Retinal pigment epithelial cell (primary cell): ENCODE measurements around the gene SPON1.
"Not testable (repeated sequence)": the region's sequence is repeated elsewhere in the genome, so short reads cannot be mapped to it uniquely, and the experiment has no call there.

ENCODE experiments used
- DNase-seq: peaks from one replicate; pipeline ENCODE4 v3.0.0-alpha.2; 2010; ENCODE audit warnings: low read depth
- H3K4me3 ChIP-seq: 2 replicates; pipeline ENCODE4 v1.5.1; 2011; ENCODE audit warnings: mild to moderate bottlenecking, low read length, control low read depth, moderate library complexity
- TF ChIP-seq, protein P1 (sequence below): conservative IDR thresholded peaks from 2 replicates; pipeline ENCODE4 v1.5.1; 2011; ENCODE audit warnings: low read depth, low read length, control low read depth, inconsistent platforms

SPON1 gene

DNA sequence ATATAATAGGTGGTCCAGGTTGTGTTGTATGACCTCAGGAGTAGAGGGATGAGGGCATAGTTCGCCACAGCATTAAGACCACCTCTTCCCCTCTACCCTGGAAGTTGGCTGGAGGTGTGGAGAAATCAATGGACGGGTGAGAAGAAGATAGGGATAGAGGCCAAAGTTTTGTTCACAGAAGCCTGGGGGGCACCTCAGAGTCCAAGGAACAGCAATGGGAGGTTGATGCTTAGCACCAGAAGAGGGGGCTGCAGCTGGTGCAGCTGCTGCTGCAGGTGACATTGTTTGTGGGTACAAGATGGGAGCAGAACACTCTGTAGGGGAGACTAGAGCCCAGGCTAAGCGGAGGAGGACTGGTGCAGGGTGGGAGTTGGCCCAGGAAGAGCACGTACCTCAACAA lies 31.2 kb upstream of the SPON1 start:
- TF ChIP-seq, protein P1, sequence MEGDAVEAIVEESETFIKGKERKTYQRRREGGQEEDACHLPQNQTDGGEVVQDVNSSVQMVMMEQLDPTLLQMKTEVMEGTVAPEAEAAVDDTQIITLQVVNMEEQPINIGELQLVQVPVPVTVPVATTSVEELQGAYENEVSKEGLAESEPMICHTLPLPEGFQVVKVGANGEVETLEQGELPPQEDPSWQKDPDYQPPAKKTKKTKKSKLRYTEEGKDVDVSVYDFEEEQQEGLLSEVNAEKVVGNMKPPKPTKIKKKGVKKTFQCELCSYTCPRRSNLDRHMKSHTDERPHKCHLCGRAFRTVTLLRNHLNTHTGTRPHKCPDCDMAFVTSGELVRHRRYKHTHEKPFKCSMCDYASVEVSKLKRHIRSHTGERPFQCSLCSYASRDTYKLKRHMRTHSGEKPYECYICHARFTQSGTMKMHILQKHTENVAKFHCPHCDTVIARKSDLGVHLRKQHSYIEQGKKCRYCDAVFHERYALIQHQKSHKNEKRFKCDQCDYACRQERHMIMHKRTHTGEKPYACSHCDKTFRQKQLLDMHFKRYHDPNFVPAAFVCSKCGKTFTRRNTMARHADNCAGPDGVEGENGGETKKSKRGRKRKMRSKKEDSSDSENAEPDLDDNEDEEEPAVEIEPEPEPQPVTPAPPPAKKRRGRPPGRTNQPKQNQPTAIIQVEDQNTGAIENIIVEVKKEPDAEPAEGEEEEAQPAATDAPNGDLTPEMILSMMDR = no peak

DNA sequence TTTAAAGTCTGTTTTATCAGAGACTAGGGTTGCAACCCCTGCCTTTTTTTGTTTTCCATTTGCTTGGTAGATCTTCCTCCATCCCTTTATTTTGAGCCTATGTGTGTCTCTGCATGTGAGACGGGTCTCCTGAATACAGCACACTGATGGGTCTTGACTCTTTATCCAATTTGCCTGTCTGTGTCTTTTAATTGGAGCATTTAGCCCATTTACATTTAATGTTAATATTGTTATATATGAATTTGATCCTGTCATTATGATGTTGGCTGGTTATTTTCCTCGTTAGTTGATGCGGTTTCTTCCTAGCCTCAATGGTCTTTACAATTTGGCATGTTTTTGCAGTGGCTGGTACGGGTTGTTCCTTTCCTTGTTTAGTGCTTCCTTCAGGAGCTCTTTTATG lies 25.4 kb upstream of the SPON1 start:
- DNase-seq, H3K4me3 ChIP-seq: not testable (repeated sequence)

More for the DNA sequence above, 31.2 kb upstream of the SPON1 start:
- no peak for DNase-seq
- H3K4me3 ChIP-seq = no peak overlapping the region

DNA sequence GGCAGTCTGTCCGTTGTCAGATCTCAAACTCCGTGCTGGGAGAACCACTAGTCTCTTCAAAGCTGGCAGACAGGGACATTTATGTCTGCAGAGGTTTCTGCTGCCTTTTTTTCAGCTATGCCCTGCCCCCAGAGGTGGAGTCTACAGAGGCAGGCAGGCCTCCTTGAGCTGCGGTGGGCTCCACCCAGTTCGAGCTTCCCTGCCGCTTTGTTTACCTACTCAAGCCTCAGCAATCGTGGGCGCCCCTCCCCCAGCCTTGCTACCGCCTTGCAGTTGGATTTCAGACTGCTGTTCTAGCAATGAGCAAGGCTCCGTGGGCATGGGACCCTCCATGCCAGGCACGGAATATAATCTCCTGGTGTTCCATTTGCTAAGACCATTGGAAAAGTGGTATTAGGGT lies 23.7 kb upstream of the SPON1 start:
- DNase-seq, H3K4me3 ChIP-seq: not testable (repeated sequence)

DNA sequence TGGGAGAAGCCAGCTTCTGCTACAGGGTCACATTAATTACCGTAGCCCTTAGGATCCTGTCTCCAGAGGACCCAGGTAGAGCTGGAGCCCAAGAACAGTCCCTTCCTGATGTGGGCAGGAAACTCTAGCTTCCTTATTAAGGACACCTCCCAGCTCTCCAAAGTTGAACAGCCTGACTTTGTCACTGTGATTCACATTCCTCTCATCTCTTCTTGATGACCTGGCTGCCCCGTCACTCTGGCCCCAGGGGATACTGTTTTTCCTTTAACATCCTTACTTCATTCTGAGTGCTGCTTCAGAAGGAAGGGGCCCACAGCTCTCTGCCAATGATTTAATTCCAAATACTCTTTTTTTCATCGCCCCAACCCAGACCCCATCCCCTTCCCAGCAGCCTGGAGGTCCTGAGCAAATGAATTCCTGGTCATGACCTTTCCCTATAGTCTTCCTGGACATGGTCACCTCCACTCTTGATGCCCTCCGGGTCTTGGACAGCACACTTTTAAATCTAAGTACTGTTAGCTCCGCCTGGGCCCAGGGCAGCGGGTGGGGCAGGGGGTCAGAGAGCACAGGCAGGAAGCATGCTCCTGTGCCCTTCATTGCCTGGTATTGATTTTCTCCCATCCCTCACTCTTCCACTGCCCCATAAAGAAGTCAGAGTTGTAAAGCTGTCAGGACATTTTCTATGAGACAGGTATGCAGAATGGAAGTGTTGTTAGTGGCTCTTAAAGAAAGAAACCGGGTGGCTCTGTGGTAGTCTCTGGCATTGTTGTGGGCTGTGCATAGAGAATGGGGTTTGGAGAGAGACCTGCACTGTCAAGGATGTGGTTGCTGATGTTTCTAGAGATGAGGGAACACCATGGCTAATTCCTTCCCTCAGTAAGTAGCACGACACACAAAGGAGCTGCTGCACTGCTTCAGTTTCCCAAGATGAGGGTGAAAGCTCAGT lies 22.3 kb upstream of the SPON1 start:
- no peak for DNase-seq
- no peak overlapping the region for H3K4me3 ChIP-seq
- TF ChIP-seq, protein P1 = no peak

DNA sequence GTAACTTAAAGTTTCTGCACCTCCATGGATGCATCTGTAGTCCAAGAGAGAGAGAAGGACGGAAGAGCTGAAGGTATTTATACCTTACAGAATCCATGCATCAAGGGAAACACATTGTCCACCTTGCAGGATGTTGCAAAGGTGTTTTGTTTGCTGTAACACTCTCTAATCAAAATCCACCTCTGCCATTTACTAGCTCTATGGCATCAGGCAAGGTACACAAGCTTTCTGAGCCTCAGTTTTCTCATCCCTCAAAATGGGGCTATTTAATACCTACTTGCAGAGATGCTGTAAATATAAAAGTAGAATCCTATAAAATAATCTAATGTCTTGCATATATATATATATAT lies 21.6 kb upstream of the SPON1 start:
- DNase-seq = no peak
- TF ChIP-seq, protein P1 = no peak
- no peak overlapping the region for H3K4me3 ChIP-seq

DNA sequence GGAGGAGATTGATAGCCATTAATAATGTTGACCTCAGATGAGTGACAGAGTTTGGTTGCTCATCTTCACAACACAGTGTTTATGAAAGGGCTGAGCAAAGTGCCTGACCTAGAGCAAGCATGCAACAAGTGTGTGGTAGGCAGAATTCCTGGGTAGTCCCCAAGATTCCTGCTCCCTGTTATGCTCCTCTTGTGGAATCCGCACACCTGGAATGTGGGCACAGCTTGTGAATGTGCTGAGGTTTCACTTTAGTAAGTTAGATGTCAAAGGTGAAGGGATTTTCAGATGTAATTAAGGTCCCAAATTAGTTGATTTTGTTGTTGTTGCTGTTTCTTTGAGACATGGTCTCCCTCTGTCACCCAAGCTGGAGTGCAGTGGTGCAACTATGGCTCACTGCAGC lies 20.7 kb upstream of the SPON1 start:
- TF ChIP-seq, protein P1 = no peak
- no peak overlapping the region for H3K4me3 ChIP-seq
- DNase-seq = no peak

DNA sequence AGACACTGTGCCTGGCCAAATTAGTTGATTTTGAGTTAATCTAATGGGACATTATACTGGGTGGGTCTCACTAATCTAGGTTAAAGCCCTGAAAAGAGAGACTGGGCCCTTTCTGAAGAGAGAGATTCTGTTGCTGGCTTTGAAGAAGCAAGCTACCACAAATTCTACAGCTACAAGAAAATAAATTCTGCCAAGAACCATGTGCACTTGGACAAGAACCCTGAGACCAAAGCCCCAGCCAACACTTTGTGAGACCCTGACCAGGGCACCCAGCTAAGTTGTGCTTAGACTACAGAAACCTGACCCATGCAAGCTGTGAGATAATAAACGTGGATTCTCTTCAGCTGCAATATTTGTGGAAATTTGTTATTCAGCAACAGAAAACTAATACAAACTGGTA lies 20.1 kb upstream of the SPON1 start:
- DNase-seq = no peak
- TF ChIP-seq, protein P1 = no peak
- H3K4me3 ChIP-seq = no peak overlapping the region

DNA sequence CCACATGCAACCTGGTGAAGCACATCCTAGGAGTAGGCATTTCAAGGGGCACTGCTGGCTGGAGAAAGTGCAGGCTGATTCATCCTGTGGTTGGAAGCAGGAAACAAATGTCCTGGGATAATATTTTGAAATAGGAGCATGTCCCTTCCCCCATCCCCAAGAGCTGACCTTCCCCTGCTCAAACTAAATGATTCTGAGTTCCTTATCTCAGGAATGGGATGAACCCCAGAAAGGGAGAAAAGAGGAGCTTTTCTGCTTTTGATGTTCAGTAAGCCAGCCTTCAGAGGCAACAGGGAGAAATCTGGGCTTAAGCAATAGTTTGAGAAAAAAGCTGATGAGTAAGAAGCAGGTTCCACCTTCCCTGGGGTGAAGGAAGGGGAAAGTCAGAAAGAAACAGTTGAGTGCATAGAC lies 19.5 kb upstream of the SPON1 start:
- no peak overlapping the region for H3K4me3 ChIP-seq
- DNase-seq = no peak
- TF ChIP-seq, protein P1 = no peak
